DOHH2 (cell line): ENCODE data around the gene TMEM9.

ENCODE experiments used
- CTCF ChIP-seq: fragments of 200-600 bp; sonication (generic); IDR thresholded peaks from one replicate; pipeline ENCODE4 v1.5.1; 2014; ENCODE audit warnings: antibody characterized with exemption, mild to moderate bottlenecking, low read depth, low read length; ENCODE audit not compliant: poor library complexity, severe bottlenecking
- EZH2phosphoT487 ChIP-seq: fragments of 200-600 bp; sonication (generic); IDR thresholded peaks from 2 replicates; pipeline ENCODE4 v1.6.1; 2017; ENCODE audit warnings: borderline replicate concordance, mild to moderate bottlenecking, antibody characterized with exemption, low read length, moderate library complexity, mixed read lengths

GRCh38 chr1:201122321-201122957, 31.8 kb downstream of the TMEM9 start:
- TF ChIP-seq CTCF (no peak), EZH2phosphoT487 (no peak)
